HG03442 (cell line): ENCODE data around the gene EID2.

Source experiments
- ATAC-seq: cut with Tn5 transposase; IDR thresholded peaks from one replicate; pipeline ENCODE4 v1.9.1; 2021; ENCODE audit warnings: mild to moderate bottlenecking, moderate library complexity; ENCODE audit not compliant: unreplicated experiment

EID2 gene

DNA sequence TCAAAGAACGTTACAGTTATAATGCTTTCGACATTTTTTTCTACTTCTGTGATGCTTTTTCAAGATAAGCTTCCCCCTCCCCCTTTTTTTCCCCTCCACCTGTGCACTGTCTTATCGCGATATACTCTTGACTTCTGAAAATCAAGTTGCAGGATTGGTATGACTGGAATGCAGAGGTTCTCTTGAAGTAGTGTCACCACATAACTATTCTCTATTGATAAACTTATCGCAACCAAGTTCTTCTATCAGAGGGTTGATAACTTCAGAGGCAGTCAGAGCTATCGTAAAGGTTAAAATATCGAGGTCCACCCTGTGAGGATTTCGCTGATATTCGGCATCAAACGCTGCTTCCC lies 820 bp downstream of the EID2 start:
- ATAC-seq = no peak

DNA sequence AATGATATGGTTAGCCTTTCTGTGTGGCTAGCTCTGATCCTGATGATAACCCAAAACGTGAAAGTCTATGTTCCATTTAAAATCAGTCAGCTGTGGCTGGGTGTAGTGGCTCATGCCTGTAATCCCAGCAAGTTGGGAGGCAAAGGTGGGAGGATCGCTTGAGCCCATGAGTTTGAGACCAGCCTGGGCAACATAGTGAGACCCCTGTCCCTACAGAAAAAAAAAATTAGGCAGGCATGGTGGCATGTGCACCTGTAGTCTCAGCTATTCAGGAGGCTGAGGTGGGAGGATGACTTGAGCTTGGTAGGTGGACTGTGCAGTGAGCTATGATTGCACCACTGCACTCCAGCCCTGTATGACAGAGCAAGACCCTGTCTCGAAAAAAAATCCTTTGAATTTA lies 6.2 kb downstream of the EID2 start:
- ATAC-seq = no peak

DNA sequence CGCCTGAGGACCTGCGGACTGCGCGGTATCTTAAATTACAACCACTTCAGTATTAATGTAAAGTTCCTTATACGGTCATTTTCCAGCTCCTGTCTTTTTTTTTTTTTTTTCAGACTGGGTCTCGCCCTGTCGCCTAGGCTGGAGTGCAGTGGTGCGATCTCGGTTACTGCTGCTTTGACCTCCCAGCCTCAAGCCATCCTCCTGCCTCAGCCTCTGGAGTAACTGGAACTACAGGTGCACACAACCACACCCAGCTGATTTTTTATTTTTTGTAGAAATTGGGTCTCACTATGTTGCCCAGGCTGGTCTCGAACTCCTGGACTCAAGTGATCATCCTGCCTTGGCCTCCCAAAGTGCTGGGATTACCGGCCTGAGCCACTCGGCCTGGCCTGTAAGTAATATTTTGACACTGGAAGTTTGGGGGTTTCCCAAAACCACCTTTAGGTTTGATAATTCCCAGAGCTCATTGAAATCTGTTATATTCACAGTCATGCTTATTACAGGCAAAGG lies 6.9 kb downstream of the EID2 start:
- peak; percentile 1 for ATAC-seq

DNA sequence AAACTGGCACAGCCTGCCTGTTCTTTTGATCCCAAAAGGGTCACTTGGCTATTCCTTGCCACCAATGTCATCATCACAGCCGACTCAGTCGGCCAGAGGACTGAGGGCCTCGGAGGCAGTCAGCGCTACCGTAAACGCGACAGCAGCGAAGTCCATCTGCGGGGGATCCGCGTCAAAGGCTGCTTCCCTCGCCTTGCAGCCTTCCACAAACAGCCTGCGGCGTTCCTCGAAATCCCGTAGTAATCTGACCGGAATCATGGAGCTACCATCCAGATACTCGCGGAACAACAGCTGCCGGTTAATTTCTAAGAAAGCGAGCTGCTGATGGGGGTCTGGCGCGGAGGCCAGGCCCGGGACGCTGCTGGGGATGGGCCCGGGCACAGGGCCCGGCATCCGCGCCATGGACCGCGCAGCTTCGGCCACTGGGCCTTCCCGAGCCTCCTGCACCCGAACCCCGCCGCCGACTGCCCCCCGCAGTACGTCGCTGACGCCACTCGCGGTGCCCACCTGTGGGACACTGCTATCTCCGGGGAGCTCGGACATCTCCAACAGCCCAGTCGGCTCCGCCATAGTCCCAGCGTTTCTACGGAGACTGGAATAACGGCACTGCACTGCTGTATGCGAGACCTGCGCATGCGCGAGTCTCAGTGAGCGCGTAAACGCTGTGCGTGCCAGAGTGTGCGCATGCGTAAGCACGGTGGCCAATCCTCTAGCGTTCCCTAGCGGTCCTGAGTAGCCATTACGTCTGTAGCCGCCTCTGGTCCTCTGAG lies 7.5 kb downstream of the EID2 start, which contains the start of gene EID2B:
TSS of gene EID2B (minus strand) at position 620 of the 770 bp plus-strand sequence. CDS start at position 570, 50 bp downstream.
- ATAC-seq = peak; percentile 85

DNA sequence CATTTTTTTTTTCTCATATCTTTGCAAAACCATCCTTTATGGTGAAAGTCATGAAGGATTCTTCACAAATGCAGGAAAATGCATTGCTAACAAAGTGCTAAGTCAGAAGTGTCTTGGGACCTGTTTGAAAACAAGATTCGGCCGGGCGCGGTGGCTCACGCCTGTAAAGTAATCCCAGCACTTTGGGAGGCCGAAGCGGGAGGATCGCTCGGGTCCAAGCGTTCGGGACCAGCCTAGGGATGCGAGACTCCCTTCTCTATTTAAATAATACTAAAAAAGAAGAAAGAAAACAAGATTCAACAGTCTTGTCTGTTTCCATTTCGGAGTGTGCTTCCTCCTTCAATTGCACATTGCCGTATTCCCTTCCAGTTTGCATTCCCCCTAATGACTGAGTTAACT lies 8.1 kb downstream of the EID2 start:
- ATAC-seq = no peak

DNA sequence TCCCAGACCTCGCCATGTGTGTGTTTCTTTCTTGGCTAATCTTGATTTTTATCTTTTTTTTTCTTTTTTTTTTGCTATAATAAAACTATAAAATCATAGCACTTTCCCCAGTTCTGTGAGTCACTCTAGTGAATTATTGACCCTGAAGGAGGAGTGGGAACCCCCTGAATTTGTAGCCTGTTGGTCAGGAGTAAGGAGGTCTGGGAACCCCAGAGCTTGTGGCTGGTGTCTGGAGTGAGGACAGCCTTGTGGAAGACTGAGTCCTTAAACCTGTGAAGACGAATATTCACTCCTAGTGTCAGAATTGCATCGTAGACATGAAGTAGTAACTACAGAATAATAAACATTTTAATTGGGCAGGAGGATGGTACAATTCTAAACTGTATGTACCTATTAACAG lies 14.8 kb downstream of the EID2 start:
- no peak for ATAC-seq

DNA sequence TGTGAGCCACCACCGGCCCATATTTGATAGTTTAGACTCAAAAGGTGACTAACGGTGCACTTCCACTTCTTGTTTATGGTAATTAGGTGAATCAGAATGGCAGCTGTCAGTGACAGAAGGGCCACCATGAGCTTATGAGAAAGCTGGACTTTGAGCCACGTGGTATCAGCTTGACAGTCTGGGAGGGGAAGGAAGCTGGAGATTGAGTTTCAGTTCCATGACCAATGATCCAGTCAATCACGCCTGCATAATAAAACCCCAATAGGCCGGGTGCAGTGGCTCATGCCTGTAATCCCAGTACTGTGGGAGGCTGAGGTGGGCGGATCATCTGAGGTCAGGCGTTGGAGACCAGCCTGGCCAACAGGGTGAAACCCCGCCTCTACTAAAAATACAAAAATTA lies 15.5 kb downstream of the EID2 start:
- ATAC-seq = no peak

DNA sequence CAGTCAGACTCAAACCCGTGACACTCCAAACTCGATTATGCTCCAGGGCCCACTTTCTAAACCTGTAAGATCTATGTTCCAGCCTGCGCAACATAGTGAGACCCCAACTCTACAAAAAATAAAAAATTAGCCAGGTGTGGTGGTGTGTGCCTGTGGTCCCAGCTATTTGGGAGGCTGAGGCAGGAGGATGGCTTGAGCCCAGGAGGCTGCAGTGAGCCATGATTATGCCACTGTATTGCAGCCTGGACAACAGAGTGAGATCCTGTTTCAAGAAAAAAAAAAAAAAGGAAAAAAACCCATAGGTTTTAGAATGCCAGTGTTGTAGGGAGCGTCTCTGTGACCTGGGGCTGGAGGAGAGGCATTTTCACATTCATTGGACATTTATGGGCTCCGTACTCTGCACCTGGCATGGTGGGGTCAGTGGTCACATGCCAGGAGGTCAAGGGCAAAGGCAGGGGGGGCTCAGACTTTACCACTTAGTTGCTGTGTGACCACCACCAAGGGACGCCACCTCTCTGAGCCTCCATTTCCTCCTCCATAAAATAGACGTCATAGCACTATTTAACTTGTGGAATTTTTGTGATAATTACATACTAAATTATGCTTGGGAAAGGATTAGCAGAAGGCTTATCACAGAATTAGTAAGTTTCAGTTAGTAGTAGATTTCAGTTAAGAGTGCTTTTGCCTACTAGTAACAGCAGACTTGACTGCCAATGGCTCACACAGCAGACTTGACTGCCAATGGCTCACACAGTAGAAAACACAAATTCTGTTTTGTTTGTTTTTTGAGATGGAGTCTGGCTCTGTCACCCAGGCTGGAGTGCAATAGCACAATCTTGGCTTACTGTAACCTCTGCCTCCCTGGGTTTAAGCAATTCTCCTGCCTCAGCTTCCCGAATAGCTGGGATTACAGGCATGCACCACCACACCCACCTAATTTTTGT lies 19.1 kb downstream of the EID2 start:
- ATAC-seq = no peak

DNA sequence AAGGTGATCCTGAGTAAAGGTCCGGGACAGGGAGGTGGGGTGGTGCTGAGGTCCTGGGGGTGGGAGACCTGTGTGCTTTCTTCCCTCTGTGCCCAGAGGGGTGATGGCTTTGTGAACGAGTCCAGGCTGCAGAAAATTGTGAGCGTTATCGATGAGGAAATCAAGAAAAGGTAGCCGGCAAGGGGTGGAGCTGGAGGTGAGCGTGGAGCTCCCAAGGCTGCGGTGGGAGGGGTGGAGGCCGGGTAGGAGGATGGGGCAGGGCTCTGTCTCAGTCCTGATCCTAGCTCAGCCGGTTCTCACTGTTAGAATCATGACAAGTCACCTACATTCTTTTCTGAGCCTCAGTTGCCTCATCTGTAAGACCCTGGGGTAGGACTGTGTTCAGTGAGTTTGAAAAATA lies 21.0 kb downstream of the EID2 start:
- no peak for ATAC-seq

DNA sequence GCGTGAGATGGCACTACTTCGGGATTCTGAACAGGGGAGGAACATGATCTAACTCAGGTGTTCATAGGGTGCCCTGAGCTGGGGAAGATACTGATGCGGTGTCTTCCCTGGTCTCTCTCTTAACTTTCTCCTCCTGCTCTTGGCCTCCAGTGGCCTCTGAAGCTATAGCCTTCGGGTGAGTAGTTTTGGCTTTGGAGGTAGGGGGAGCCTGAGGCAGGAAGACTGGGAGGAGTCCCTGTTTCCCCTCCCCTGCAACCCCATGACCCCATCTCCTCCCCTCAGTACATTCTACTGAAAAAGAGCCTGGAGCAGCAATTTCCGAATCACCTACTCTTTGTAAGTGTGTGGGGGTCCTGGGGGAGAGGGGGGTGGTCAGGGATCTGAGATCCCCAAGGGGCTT lies 21.5 kb downstream of the EID2 start:
- no peak for ATAC-seq

DNA sequence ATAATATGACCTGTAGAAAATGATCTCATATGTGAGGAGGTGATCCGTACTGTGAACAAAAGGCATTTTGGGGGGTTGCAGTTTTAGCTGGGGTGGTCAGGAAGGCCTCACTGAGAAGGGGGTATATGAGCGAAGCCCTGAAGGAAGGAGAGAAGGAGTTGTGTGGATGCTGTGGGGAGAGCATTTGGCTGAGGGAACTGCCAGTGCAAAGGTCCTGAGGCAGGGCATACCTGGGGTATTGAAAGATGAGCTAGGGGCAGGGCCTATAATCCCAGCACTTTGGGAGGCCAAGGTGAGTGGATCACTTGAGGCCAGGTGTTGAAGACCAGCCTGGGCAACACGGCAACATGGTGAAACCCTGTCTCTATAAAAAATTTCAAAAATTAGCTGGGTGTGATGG lies 22.5 kb downstream of the EID2 start:
- ATAC-seq = no peak

DNA sequence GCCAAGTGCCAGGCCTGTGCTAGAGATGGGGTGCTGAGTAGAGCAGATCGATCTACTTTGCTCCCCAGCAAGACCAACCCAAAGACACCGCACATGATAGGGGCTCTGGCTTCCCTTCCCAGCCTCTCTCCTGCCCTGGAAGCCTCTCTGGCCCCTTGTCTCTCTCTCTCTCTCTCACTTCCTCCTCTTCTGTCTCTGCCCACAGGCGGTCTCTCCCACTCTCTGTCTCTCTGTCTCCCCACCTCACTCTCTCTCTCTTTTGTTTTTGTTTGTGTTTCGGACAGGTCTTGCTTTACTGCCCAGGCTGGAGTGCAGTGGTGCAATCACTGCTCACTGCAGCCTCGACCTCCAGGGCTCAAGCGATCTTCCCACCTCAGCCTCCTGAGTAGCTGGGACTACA lies 23.7 kb downstream of the EID2 start:
- ATAC-seq = no peak

DNA sequence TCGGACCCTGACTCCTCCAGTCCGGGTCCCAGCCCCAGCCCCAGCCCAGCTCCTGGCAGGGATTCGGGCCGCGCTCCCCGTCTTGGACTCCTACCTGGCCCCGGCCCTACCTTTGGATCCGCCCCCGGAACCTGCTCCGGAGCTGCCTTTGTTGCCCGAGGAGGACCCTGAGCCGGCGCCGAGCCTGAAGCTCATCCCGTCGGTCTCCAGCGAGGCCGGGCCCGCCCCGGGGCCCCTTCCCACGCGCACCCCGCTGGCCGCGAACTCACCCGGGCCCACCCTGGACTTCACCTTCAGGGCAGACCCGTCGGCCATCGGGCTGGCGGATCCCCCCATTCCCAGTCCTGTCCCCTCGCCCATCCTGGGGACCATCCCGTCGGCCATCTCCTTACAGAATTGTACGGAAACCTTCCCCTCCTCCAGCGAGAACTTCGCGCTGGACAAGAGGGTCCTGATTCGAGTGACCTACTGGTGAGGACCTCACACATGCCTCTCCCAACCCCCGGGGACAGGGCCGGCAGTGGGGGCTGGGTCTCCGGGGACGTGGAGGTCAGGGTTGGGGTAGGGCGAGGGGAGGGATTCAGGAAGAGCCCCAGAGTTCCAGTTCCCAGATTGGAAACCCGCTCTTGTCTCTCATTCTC lies 24.3 kb downstream of the EID2 start:
- ATAC-seq = no peak

DNA sequence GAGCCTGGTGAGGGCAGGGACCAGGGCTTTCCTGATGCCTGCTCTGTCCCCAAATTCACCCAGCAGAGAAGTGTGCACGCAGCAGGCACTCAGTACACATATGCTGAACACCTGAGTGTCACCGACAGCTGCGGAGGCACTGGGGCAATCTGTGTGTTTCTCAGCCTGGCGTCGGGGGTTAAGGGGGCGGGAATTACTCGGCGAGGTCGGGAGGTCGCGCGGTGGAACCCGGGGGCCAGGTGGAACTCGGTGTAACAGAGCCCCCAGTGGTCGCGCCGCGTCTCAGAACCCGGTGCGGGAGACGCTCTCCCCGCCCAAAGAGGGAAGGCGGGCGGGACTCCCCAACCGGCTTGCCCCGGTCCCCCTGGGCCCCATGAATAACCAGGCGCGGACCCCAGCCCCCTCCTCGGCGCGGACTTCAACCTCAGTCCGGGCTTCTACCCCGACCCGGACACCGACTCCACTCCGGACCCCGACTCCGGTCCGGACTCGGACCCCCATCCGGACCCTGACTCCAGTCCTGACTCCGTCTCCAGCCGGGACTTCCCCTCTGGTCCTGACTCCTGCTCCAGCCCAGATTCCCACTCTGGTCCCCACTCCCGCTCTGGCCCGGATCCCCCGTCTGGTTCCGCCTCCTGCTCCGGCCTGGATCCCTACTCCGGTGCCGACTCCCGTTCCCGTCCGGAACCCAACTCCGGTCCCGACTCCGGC lies 25.0 kb downstream of the EID2 start, which contains the start of gene SELENOV:
TSS of gene SELENOV (plus strand) at position 300 of the 711 bp plus-strand sequence. CDS start at position 374, 74 bp downstream.
- ATAC-seq = no peak

DNA sequence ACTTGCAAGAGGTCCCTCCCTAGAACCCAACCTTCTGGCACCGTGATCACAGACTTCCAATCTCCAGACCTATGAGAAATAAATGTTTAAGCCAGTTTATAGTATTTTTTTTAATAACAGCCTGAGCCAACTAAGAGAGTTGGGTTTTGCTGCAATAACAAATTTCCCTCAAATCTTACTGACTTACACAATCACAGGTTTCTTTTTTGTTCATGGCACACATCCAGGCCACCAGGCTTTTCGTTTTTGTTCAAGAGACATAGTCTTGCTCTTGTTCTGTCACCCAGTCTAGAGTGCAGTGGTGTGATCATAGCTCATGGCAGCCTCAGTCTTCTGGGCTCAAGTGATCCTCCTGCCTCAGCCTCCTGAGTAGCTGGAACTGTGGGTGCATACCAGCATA lies 27.0 kb downstream of the EID2 start:
- ATAC-seq = no peak

DNA sequence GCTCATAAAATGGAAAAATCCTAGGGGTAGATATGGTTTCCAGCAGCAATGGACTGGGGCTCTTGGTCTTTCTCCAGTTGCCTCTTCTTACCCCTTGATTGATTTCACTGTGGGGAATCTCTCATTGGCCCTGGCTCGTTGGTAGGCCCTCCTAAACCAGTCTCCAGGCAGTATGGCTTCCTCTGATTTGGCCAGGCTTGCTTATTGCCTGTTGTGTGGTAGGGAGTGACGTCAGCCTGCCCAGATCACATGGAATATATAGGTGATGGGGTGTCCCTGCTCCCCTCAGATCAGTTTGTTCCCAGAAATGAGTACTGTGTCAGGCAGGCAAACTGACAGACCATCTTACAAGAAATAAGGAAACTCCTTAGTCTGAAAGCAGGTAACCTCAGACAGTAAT lies 30.7 kb downstream of the EID2 start:
- ATAC-seq = no peak

DNA sequence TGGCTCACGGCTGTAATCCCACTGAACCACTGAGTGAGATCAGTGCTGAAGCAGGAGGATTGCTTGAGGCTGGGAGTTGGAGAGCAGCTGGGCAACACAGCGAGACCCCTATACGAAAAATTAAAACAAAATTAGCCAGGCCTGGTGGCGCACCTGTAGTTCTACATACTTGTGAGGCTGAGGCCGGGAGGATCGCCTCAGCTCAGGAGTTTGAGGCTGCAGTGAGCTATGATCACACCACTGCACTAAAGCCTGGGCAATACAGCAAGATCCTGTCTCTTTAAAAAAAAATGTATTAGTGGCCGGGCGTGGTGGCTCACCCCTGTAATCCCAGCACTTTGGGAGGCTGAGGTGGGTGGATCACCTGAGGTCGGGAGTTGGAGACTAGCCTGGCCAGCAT lies 31.3 kb downstream of the EID2 start:
- no peak for ATAC-seq

DNA sequence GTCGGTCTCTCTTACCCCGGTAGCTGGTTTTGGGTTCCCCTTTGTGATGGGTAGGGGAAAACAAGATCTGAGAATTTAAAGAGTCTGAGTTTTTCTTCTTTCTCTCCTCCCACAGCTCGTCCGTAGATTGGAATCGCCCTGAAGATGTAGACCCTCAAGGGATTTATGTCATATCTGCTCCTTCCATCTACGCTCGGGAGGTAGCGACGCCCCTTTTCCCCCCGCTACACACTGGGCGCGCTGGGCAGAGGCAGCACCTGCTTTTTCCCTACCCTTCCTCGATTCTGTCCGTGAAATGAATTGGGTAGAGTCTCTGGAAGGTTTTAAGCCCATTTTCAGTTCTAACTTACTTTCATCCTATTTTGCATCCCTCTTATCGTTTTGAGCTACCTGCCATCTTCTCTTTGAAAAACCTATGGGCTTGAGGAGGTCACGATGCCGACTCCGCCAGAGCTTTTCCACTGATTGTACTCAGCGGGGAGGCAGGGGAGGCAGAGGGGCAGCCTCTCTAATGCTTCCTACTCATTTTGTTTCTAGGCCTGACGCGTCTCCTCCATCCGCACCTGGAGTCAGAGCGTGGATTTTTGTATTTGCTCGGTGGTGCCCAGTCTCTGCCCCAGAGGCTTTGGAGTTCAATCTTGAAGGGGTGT lies 32.1 kb downstream of the EID2 start:
- ATAC-seq = no peak

DNA sequence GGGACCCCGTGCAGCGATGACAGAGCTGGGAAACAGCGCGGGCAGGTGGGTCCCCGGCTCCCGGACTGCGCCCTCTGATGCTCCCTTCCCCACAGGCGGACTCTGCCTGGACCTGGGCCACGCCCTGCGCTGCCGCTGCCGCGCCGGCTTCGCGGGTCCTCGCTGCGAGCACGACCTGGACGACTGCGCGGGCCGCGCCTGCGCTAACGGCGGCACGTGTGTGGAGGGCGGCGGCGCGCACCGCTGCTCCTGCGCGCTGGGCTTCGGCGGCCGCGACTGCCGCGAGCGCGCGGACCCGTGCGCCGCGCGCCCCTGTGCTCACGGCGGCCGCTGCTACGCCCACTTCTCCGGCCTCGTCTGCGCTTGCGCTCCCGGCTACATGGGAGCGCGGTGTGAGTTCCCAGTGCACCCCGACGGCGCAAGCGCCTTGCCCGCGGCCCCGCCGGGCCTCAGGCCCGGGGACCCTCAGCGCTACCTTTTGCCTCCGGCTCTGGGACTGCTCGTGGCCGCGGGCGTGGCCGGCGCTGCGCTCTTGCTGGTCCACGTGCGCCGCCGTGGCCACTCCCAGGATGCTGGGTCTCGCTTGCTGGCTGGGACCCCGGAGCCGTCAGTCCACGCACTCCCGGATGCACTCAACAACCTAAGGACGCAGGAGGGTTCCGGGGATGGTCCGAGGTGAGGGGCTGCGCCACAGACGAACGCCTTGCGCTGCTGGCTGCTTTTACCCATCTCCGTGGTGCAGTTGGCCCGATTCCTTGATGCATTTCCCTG lies 32.8 kb downstream of the EID2 start:
- no peak for ATAC-seq

DNA sequence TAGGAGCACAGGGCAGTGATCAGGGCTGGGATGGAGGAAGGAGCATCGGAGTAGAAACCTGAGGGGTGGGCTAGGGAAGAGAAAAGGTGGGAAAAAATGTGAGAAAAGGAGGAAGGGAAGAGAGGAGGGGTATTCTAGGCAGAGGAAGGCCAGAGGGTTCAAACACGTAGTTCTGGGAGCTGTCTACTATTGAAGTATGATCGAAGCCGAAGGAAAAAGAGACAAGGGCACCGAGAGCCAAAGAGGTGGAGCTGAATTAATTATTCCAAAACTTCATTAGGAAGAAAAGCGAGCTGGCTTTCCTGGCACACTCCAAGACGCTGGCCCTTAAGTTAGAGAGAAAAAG lies 33.4 kb downstream of the EID2 start:
- no peak for ATAC-seq
